Measurements from ENCODE around the gene EED. TPM values are rescaled to one million over a fixed set of nuclear protein-coding genes. Genes with fewer than 3 reads are reported as not detected.

EED gene
- polyA plus RNA-seq, 1 donor from 2014 or later: 40.1 TPM

- Histone ChIP-seq H3K9me2 (ENCODE audit: insufficient read depth, low read length) (no peaks in the 10 kb centered on the region), H4K20me1 (ENCODE audit: insufficient read depth) (no peaks in the 10 kb centered on the region), H3K4me3 (ENCODE audit: low read length) (no peak overlapping the region), H3K79me2 (replicated peaks; ENCODE audit: insufficient read depth, low read length) (peaks cover 8% of the 10 kb centered on the region), H3K36me3 (ENCODE audit: insufficient read depth, low read length) (peaks cover 4% of the 10 kb centered on the region), H3K27me3 (ENCODE audit: insufficient read depth, low read depth, low read length) (no peaks in the 10 kb centered on the region), H3K4me2 (ENCODE audit: low read length) (no peak overlapping the region), H3K9me3 (ENCODE audit: low read length) (no peaks in the 10 kb centered on the region), H2AFZ (ENCODE audit: low read depth, low read length) (no peak overlapping the region), H3F3A (ENCODE audit: insufficient read depth, low read length, poor library complexity, severe bottlenecking) (no peaks in the 10 kb centered on the region), H3K27ac (ENCODE audit: low read length) (no peak overlapping the region), H3K9ac (ENCODE audit: low read length) (no peak overlapping the region)
- TF ChIP-seq POLR2AphosphoS5 (IDR thresholded peaks at IDR 0.05) (no peak), SMC3 (conservative IDR thresholded peaks at IDR 0.05; ENCODE audit: poor library complexity) (no peak), EP300 (conservative IDR thresholded peaks at IDR 0.05; ENCODE audit: poor library complexity, severe bottlenecking) (no peak), REST (IDR thresholded peaks at IDR 0.05; ENCODE audit: borderline replicate concordance) (no peak), TAF1 (IDR thresholded peaks at IDR 0.05; ENCODE audit: low read depth) (no peak), CTCF (IDR thresholded peaks at IDR 0.05; ENCODE audit: poor library complexity, severe bottlenecking) (no peak), MXI1 (conservative IDR thresholded peaks at IDR 0.05; ENCODE audit: poor library complexity, severe bottlenecking) (no peak), EZH2 (IDR thresholded peaks at IDR 0.05; ENCODE audit: borderline replicate concordance, insufficient read depth, low read length, poor library complexity, severe bottlenecking) (no peak), RAD21 (conservative IDR thresholded peaks at IDR 0.05) (no peak)
Observed at GRCh38 chr11:86265194-86265593, 20.6 kb downstream of the EED start.

- no peak overlapping the region for H3K9ac ChIP-seq (ENCODE audit: low read length)
- TF ChIP-seq SMC3 (conservative IDR thresholded peaks at IDR 0.05; ENCODE audit: poor library complexity) (no peak), RAD21 (conservative IDR thresholded peaks at IDR 0.05) (no peak), EP300 (conservative IDR thresholded peaks at IDR 0.05; ENCODE audit: poor library complexity, severe bottlenecking) (no peak), TAF1 (IDR thresholded peaks at IDR 0.05; ENCODE audit: low read depth) (no peak), REST (IDR thresholded peaks at IDR 0.05; ENCODE audit: borderline replicate concordance) (no peak), MXI1 (conservative IDR thresholded peaks at IDR 0.05; ENCODE audit: poor library complexity, severe bottlenecking) (no peak), CTCF (IDR thresholded peaks at IDR 0.05; ENCODE audit: poor library complexity, severe bottlenecking) (no peak), EZH2 (IDR thresholded peaks at IDR 0.05; ENCODE audit: borderline replicate concordance, insufficient read depth, low read length, poor library complexity, severe bottlenecking) (no peak), POLR2AphosphoS5 (IDR thresholded peaks at IDR 0.05) (no peak)
- H4K20me1 ChIP-seq (ENCODE audit: insufficient read depth): no peaks in the 10 kb centered on the region
- no peaks in the 10 kb centered on the region for H3F3A ChIP-seq (ENCODE audit: insufficient read depth, low read length, poor library complexity, severe bottlenecking)
- no peak overlapping the region for H3K4me3 ChIP-seq (ENCODE audit: low read length)
- no peak overlapping the region for H3K27ac ChIP-seq (ENCODE audit: low read length)
- H3K9me2 ChIP-seq (ENCODE audit: insufficient read depth, low read length): no peaks in the 10 kb centered on the region
- H3K27me3 ChIP-seq (ENCODE audit: insufficient read depth, low read depth, low read length): no peaks in the 10 kb centered on the region
- no peaks in the 10 kb centered on the region for H3K9me3 ChIP-seq (ENCODE audit: low read length)
- no peaks in the 10 kb centered on the region for H3K36me3 ChIP-seq (ENCODE audit: insufficient read depth, low read length)
- H2AFZ ChIP-seq (ENCODE audit: low read depth, low read length): no peak overlapping the region
- no peak overlapping the region for H3K4me2 ChIP-seq (ENCODE audit: low read length)
- peaks cover 24% of the 10 kb centered on the region for H3K79me2 ChIP-seq (replicated peaks; ENCODE audit: insufficient read depth, low read length)
Observed at GRCh38 chr11:86269645-86270044, 25.1 kb downstream of the EED start.
